Fibroblast of mammary gland (primary cell): Measurements from ENCODE around the gene PADI4.

Experiments
- DNase-seq: peaks from one replicate; pipeline ENCODE4 v3.0.0-alpha.2; 2010; ENCODE audit warnings: low read depth
- H3K4me3 ChIP-seq: 2 replicates; pipeline ENCODE4 v1.5.1; 2011; ENCODE audit warnings: low read depth, mild to moderate bottlenecking, low read length, moderate library complexity; ENCODE audit not compliant: control insufficient read depth
- TF ChIP-seq, protein P1 (sequence below): conservative IDR thresholded peaks from 2 replicates; pipeline ENCODE4 v1.5.1; 2011; ENCODE audit warnings: low read depth, low read length, inconsistent platforms; ENCODE audit not compliant: control insufficient read depth, insufficient read depth

Gene PADI4

GRCh38 chr1:17397910-17398695 is 90.1 kb downstream of the PADI4 start:
- no peak for DNase-seq
- H3K4me3 ChIP-seq, result no peak overlapping the region
- TF ChIP-seq, protein P1, sequence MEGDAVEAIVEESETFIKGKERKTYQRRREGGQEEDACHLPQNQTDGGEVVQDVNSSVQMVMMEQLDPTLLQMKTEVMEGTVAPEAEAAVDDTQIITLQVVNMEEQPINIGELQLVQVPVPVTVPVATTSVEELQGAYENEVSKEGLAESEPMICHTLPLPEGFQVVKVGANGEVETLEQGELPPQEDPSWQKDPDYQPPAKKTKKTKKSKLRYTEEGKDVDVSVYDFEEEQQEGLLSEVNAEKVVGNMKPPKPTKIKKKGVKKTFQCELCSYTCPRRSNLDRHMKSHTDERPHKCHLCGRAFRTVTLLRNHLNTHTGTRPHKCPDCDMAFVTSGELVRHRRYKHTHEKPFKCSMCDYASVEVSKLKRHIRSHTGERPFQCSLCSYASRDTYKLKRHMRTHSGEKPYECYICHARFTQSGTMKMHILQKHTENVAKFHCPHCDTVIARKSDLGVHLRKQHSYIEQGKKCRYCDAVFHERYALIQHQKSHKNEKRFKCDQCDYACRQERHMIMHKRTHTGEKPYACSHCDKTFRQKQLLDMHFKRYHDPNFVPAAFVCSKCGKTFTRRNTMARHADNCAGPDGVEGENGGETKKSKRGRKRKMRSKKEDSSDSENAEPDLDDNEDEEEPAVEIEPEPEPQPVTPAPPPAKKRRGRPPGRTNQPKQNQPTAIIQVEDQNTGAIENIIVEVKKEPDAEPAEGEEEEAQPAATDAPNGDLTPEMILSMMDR, result no peak

GRCh38 chr1:17400725-17401341 is 92.8 kb downstream of the PADI4 start:
- DNase-seq, result no peak
- no peak overlapping the region for H3K4me3 ChIP-seq

DNA sequence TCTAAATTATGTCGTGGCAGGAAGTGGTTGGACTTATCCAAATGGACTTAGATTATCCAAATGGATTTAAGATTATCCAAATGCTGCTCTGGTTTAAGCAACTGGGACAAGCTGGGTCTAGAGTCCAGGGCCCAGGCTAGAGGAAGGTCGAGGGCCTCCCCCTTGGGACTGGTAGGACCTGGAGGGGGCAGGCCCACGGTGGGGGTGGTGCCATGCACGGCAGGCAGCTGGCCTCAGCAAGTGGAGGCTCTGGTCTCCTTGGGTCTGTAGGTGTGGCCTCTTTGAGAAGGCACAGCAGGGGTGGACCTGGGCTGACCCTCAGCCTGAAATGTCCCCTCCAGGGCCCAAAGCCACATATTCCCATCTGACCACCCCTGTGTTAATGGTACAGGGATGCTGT is 93.8 kb downstream of the PADI4 start:
- no peak for DNase-seq
- H3K4me3 ChIP-seq, result no peak overlapping the region
- TF ChIP-seq, protein P1, result no peak

More at GRCh38 chr1:17400725-17401341, 92.8 kb downstream of the PADI4 start:
- TF ChIP-seq, protein P1, result no peak

DNA sequence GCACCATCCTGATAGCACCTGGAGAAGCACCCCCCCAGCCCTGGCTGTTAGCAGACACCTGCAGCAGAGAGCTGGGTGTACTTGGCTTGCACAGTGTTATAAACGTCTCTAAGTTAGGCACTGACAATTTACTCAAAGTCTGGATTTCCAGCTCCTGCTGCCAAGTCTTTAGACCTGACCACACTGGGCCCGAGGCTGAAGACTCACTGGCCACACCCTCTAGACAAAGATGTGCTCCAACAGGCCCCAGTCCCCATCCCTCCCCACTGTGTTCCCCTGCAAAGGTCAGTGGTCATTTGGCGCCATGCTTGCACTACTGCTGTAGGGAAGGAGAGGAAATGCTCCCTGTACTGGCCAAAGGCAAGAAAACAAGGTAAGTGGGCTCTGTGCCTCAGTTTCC is 95.1 kb downstream of the PADI4 start:
- no peak for DNase-seq
- TF ChIP-seq, protein P1, result no peak
- H3K4me3 ChIP-seq, result no peak overlapping the region

GRCh38 chr1:17404034-17404684 is 96.2 kb downstream of the PADI4 start:
- no peak overlapping the region for H3K4me3 ChIP-seq
- no peak for DNase-seq
- TF ChIP-seq, protein P1, result no peak

GRCh38 chr1:17404820-17405219 is 96.8 kb downstream of the PADI4 start:
- TF ChIP-seq, protein P1, result no peak
- no peak for DNase-seq
- H3K4me3 ChIP-seq, result no peak overlapping the region
